HG02798 (cell line): ENCODE results near the gene SORCS3.
A peak's percentile ranks its signal among the peaks of the same experiment; 100 is the strongest.

Experiments
- ATAC-seq: cut with Tn5 transposase; IDR thresholded peaks from one replicate; pipeline ENCODE4 v1.9.1; 2021; ENCODE audit warnings: mild to moderate bottlenecking; ENCODE audit not compliant: unreplicated experiment, poor library complexity

The SORCS3 gene

DNA sequence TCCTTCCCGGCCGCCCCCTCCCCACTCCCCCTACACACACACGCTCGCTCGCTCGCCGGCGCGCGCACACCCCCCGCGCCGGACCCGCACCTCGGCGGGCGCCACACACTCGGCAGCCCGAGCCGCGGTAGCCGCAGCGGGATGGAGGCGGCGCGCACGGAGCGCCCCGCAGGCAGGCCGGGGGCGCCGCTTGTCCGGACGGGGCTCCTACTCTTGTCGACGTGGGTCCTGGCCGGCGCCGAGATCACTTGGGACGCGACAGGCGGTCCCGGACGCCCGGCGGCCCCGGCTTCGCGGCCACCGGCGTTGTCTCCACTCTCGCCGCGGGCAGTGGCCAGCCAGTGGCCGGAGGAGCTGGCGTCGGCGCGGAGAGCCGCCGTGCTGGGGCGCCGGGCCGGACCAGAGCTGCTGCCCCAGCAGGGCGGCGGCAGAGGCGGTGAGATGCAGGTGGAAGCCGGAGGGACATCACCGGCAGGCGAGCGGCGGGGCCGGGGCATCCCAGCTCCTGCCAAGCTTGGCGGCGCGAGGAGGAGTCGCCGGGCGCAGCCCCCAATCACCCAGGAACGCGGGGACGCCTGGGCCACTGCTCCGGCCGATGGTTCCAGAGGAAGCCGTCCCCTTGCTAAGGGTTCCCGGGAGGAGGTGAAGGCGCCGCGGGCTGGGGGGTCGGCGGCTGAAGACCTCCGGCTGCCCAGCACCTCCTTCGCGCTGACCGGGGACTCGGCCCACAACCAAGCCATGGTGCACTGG, at the start of gene SORCS3:
Gene SORCS3, plus strand, starts transcription at position 104 of the 750 bp plus-strand sequence.
- ATAC-seq = no peak

DNA sequence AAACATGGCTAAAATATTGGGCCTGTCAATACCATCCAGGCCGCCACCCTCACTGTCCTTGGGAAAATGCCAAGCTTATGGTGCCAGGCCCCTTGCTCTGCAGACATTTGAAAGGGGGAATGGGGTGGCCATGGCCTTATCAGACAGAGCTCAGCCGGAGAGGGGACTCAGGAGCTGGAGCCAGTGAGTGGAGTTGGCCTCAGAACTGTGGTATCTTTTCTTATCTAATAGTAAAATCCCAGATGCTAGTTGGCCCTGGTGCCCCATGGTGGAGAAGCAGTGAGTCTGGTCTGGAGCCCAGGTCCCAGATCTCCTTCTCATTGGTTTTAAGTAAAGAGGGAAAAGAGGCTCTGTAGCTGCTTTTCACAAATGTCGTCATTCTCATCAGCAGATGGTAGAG, 49.6 kb upstream of the SORCS3 start:
- no peak for ATAC-seq

DNA sequence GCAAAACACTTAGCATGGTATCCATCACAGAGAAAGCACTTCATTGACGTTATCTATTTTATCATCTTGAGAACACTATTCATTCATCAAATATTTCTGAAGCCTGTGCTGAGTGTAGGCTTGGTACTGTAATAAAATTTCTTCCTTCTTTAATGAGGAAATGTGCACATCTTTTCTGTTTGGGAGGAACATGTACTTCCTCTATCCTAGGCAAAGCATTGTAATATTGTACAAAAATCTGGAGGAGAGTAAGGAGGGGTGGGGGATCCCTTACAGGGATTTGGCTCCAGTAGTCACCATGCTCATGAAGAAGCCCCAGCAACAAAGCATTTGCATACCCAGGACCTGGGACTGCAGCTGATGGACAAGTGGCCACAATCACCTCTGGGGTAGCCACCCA, 39.9 kb upstream of the SORCS3 start:
- no peak for ATAC-seq

DNA sequence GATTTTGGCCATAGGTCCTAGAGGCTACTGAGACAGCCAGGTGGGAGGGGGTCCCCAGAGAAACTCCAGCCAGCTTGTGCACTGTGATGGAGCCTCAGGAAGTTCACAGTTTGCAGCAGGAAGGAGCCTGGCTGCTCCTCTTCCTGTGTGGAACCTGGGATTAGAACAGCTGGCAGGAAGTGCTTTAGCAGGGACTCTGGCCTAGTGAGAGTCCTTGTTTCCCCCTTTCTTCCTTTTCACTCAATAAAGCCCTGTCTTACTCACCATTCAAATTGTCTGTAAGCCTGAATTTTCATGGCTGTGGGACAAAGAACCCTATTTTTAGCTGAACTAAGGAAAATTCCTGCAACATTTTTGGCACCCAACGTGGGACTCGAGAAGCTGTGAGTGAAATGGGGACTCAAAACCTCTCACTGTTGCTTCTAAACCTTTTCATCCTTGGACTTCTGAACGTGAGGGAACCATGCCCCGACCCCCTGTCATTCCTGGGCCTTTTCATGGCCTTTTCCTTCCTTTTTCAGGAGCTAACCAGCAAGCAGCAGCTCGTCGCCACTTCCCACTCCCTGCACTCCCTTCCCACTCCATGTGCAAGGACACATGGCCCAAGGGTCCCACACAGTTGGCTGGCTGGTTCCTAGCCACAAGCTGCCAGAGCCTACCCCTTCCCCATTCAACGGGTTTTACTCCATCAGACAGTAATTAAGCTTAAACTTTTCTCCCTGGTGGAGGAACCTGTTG, 32.8 kb upstream of the SORCS3 start:
- no peak for ATAC-seq

DNA sequence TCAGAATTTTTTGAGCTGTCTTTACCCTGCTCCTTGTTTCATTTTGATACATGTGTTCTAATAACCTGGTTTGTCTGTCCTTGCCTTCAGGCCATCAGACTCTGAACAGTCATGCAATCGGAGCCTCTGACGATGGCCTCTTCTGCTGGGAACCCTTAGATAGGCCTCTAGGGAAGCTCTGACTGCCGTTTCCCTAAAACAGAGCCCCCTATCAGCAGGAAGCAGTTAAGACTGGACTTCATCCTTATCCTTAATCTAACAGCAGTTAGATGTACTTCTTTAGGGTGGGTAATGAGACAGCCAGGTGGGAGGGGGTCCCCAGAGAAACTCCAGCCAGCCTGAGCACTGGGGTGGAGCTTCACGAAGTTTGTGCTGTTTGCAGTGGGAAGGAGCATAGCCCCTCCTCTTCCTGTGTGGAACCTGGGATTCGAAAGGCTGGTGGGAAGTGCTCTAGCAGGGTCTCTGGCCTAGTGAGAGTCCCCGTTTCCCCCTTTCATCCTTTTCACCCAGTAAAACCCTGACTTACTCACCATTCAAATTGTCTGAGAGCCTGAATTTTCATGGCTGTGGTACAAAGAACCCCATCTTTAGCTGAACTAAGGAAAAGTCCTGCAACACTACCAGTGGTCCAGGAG, 28.4 kb upstream of the SORCS3 start:
- ATAC-seq = no peak

DNA sequence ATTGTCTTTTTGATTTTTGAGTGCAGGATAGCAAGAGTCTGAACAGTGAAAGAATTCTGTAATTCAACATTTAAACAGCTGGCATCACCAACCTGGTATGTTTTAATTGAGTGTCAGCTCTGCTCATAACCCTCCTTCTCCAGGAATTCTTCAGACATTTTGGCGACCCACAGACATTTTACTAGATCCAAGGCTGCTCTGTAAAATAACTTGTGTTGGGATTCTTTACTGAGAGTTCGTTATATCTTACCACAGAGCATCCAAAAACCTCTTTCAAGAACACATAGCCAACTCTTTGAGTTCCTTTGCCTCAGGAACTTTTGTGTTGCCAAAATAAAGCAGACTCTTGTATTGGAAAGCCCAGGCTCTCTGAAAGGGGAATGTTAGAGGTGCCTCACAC, 27.7 kb upstream of the SORCS3 start:
- ATAC-seq = no peak

DNA sequence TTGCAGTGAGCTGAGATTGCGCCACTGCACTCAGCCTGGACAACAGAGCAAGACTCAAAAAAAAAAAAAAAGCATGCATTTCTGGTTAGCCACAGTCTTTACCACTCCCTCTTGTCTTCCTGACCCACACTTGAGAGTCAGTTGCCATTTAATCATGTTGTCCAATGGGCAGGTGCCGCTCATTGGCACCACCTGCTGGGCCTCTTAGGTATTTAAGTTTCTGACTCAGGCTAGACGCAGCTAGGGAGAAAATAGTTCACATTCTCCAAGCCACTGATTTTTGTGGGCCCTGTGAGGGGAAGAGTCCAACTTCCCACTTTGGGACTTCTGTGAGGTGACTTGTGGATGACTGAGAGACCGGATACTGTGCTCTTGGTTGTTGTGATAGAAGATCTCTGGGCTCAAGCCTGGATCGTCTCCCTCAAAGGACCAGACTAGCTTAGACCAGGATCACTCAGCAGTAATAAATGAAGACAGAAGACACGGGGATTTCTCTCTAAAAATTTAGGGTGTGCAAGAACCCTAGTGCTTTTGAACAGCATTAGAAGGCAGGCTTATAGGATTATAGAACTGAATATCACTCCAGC, 26.8 kb upstream of the SORCS3 start:
- ATAC-seq = peak; percentile 64

DNA sequence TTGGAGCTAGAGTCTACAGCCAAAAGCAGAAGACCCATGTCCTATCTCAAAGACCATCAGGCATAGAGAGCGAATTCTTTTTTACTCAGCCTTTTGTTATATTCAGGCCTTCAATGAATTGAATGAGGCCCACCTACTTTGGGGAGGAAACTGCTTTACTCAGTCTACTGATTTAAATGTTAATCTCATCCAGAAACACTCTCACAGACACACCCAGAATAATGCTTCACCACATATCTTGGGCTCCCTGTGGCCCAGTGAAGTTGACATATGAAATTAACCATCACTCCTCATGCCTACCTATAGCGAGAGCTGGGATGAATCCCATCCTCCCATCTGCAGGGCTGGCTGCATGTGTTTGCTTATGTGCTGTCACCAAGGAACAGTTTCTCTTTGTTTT, 26.0 kb upstream of the SORCS3 start:
- no peak for ATAC-seq

DNA sequence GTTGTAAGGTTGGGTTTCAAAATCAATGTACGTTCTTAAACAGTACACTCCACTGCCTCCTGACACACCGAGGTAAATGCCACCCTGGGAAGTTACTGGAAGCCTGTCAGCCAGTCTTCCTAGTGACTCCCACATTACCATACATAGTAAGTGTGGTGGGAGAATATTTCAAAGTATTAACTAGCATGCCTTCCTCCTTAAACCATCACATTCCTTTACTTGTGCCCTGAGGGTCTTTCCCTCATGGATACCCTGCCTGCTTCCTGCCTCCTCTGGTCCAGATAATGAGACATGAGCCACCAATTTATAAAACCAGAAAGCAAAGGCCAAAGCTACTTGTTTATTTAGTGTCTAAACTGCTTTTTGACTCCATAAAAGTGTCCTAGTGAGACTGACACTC, 23.3 kb upstream of the SORCS3 start:
- ATAC-seq = no peak

DNA sequence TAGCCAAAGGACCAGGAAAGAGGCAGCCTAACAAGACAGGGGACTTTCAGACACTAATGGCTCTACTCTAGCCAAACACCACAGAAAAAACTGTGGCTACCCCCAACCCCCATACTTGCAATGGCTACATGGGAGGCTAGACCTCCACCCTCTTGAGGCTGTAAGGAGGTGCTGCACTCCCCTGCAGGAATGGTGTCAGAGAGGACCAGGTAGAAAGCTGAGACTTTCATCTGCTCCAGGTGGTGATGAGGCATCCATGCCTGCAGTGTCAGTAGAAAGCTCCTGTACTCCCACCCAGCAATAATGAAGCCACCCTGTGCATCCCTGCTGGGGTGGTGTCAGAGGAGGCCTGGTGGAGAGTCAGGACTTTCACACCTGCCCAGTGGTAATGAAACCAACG, 18.9 kb upstream of the SORCS3 start:
- no peak for ATAC-seq

DNA sequence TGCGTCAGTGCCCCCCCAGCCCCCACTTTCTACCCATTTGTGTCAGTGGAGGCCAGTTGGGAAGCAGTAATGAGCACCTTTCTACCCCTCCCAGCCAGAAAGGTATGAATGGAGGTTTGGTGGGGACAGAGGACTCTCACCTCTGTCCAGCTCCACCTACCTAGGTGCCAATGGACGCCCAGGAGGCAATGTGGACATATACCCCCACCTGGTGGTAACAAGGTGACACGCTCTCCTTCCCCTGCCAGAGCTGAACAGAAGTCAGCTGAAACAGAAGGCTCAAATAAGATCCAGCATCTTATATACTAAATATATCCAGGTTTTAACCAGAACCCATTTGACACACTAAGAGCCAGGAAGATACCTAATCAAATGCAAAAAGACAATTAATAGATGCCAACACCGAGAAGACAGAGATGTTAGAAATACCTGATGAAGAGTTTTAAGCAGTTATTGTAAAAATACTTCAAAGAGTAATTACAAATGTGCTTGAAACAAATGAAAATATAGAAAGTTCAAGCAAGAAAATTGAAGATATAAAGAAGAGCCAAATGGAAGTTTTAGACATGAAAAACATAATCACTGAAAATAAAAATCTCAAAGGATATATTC, 18.4 kb upstream of the SORCS3 start:
- no peak for ATAC-seq

DNA sequence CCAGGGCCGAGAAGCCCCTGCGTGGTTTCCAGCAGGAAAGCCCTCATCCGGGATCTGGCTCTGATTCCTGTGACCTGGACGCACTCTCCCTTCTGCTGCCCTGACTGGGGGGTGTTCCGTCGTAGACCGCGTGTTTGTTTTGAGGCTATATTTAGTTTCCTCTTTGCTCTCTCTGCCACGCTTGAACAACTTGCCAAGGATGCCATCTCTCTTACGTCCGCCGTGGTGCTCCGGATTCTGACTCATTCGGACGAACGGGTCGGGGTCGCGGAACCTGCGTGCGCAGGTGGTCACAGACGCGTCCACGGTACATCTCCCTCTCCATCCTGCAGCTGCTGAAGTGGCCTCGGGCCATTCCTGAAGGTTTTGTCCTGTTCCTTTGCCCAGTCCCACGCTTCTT, 10.4 kb upstream of the SORCS3 start:
- ATAC-seq = no peak

DNA sequence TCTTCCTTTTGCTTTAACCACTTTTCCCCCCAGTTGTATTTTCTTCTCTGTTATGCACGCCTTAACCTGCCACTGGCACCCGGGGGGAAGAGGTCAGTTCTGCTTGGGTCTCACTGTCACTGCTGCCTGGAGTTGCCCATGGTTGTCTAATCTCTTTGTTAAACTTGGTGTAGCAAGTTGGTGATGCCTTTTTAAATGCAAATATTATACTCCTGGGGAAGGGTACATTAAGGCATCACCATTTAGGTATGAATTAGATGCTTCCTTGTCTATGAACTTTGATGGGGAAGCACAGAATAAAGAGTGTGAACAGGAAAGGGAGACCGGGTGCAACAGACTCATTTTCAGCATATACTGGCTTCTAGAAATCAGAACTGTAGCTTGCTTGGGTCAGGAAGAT, 9.1 kb upstream of the SORCS3 start:
- ATAC-seq = no peak

DNA sequence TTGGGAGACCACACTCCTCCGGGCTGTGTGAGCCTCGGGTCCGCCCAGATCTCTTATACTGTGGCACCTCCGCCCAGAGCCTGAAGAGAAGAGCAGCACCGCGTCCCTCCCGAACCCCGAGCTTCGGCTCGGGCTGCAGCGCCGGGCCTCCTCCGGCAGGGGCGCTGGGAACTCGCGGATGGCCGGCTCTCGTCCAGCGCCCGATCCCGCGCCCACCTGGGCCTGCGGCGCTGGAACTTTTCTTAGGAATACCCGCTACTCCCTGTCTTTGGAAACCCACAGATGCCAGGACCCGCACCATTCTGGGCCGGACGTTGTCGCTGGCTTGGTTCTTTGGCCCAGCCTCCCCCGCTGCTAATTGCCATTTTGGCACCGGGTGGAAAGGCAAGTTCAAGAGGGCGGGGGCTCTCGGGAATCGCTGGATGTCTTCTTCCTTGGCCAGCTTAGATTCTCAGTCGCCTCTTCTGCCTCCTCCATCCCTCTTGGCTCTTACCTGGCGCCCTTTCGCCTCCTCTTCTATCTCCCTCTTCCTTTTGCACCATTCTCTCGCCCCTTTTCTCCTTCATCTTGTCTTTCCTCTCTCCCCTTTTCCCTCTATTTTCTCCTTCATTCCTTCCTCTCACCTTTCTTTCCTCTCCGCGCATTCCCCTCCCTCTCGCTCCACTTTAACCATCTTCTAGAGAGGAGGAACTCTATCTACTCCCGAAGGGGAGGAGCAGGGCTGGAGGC, 2.1 kb upstream of the SORCS3 start:
- ATAC-seq = peak; percentile 58

DNA sequence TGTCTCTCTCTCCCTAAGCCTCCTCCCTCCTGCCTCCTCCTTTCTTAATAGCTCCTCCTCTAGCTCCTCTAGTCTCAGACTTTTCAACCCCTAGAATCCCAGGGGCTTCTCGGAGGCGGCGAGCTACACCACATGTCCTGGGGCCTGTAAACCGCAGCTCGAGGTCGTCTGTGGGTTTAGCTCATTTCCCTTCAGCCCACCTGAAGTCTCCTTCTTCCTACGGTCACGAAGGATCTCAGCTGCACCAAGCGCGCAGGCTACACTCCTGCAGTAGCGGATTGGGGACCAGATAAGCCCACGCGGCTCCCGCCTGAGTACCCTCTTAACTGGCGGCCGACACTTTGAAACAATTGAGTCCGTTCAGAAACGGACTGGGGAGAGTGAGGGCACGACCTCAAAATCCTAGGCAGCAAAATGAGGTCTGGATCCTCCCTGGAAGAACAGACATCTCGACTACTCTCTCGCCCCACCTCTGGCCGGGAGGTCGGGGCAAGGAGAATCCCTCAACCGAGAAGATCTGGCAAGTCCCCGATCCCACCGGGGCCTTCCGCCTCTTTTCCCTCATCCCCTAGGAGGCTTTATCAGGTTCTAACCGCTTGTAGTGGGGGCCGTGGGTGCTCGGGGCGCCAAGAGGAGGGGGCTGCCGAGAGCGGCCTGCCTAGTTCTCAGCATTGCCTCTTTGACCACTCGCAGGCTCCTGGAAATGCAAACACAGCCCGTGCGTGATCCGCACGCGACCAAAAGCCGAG, 1.3 kb upstream of the SORCS3 start:
- no peak for ATAC-seq

DNA sequence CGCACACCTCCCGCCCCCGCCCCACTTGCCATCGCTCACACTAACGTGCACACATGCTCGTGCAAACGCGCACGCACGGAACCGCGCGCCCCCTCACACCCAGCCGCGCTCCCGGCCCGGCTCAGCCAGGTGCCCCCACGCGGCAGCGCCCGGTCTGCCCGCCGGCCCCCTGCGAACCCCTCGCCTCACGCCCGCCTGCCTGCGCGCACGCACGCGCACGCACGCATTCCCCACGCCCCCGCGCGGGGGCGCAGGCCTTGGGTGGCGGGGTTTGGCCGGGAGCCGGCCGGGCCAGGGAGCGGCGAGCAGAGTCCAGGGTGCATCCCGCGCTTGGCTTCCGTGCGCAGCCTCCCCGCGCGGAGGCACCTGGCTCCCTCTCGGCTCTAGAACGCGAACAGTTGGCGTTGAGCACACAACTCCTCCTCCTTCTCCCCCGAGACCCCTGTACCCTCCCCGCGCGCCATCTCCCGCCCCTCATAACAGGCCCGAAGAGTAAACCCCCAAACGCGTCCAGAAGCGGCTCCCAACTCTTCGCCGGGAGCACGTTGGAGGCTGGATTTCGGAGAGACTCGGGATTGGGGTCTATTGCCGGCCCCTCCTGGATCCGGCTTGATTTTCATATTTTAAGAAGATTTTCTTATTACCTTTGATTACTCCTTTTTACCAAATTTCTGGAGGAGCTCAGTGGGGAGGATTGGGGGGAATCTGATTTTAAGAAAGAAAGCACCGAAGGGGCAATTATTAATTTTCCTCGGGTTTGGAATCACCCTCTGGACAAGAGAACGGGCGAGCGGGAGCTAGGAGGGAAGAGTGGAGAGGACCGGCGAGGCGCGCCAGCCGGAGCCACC, 527 bp upstream of the SORCS3 start:
- ATAC-seq = no peak

DNA sequence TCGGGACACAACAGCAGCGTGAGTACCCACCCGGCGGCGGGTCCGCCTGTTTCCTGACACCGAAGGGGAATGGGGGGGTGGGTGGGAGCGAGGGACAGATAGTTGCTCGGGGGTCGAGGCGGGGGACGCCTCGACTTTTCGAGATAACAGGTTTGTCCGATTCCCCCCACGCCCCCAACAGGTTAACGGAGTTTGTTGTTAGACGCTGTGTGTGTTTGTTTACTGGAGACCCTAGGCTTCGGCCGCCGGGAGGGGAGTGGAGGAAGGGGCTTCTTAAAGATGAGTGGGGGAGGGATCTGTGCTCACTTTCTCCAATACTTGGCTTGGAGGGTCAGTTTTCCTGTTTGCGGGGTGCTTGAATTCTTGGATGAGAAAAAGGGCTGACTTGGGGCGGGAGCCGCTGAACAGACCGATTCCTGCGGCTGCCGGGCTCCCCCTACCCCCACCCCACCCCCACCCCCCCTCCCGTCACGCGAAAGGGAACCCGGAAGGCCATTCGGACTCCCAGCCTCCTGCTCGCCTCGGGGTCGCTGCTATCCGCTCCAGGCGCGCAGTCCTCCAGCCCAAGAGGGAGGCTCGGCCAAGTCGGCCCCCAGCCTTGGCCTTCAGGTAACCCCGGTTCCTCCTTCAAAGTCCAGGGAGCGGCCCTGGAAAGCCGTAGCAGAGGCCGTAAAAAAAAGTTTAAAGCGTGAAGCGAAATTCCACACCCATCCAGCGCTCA, 1.0 kb downstream of the SORCS3 start:
- no peak for ATAC-seq
